ENCODE measurements around the gene RFLNA. TPM values are rescaled to one million over a fixed set of nuclear protein-coding genes. Genes with fewer than 3 reads are reported as not detected.

Gene RFLNA
- polyA plus RNA-seq, 2 donors = 0.14 to 0.28 TPM

- 79 to 80% methylated on average over 14 of the region's 14 CpGs for WGBS, 2 donors
- peaks cover 5 to 62% of the 10 kb centered on the region in 2 donors for H3K36me3 ChIP-seq (ENCODE audit: control insufficient read depth in 2 of 2, insufficient read depth in 2 of 2, low read length in 1 of 2)
- peaks cover 10 to 14% of the 10 kb centered on the region in 2 donors for H3K9me3 ChIP-seq (ENCODE audit: control insufficient read depth in 2 of 2, insufficient read depth in 1 of 2, low read depth in 1 of 2, low read length in 1 of 2)
- peaks cover 0 to 2% of the 10 kb centered on the region in 2 donors for H3K4me1 ChIP-seq (ENCODE audit: control insufficient read depth in 2 of 2, insufficient read depth in 2 of 2, low read length in 1 of 2)
- no peaks in the 10 kb centered on the region for H3K27me3 ChIP-seq (ENCODE audit: control insufficient read depth in 1 of 2, insufficient read depth in 2 of 2, low read length in 2 of 2)
- H3K27ac ChIP-seq (ENCODE audit: low read depth in 2 of 2, low read length in 1 of 2) = no peak overlapping the region
- H3K4me3 ChIP-seq (ENCODE audit: low read depth in 1 of 2, low read length in 2 of 2) = no peak overlapping the region
These were observed 33.7 kb downstream of the RFLNA start for GRCh38 chr12:124328636-124329035.

DNA sequence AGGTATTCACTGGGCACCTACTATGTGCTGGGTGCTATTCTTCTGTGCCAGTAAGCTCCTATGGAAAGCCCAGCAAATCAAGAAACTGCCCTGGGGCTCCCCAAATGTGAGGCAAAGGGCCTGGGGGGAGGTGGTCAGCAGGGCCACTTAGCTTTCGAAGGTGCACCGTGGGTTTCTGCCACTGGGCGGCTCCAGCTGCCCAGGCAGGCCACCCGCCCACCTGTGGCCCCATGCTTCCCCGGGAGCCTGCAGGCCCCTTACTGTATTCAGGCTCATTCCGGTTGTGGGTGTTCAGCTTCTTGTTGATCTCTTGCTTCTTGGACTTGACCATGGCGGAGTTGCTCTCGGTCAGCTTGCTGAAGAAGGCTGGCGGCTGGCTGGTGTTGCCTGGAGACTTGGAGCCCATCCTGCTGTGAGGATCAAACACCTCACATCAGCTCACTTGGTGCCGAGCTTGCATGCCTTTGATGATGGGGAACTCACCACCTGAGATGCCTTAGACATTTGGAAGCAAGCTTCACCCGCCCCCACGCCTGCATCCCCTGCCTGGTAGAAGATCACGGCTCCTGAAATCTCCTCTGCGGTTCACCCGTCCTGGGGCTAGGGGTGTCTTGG lies 37.3 kb downstream of the RFLNA start:
- 90 to 91% methylated on average over 15 of the region's 15 CpGs for WGBS, 2 donors
- H3K27ac ChIP-seq (ENCODE audit: low read depth in 2 of 2, low read length in 1 of 2) = no peak overlapping the region
- H3K4me1 ChIP-seq (ENCODE audit: control insufficient read depth in 2 of 2, insufficient read depth in 2 of 2, low read length in 1 of 2) = peaks cover 0 to 2% of the 10 kb centered on the region in 2 donors
- no peak overlapping the region for H3K4me3 ChIP-seq (ENCODE audit: low read depth in 1 of 2, low read length in 2 of 2)
- H3K27me3 ChIP-seq (ENCODE audit: control insufficient read depth in 1 of 2, insufficient read depth in 2 of 2, low read length in 2 of 2) = no peaks in the 10 kb centered on the region
- H3K9me3 ChIP-seq (ENCODE audit: control insufficient read depth in 2 of 2, insufficient read depth in 1 of 2, low read depth in 1 of 2, low read length in 1 of 2) = no peaks in the 10 kb centered on the region
- peaks cover 11 to 63% of the 10 kb centered on the region in 2 donors for H3K36me3 ChIP-seq (ENCODE audit: control insufficient read depth in 2 of 2, insufficient read depth in 2 of 2, low read length in 1 of 2)

DNA sequence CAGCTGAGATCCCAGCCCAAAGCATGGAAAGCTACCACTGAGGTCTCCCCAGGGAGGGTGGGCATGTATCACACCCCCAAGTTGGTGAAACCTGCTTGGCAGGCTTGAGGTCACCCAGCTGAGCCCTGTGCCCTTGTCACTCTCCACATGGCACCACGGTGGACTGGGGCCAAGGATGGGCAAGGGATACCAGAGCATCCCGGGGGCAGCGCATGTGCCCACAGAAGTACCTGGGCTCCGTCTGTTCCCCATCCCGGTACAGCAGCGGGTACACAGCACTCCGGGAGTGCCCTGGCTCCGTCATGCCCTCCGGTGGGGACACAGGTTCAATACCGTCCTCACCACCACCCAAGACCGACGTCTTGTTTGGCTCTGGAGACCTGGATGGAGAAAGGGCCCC lies 38.0 kb downstream of the RFLNA start:
- Histone ChIP-seq H3K36me3 (ENCODE audit: control insufficient read depth in 2 of 2, insufficient read depth in 2 of 2, low read length in 1 of 2) (peaks cover 11 to 69% of the 10 kb centered on the region in 2 donors), H3K4me3 (ENCODE audit: low read depth in 1 of 2, low read length in 2 of 2) (no peak overlapping the region)
- WGBS, 2 donors = 89 to 91% methylated on average over 12 of the region's 12 CpGs

GRCh38 chr12:124333724-124334123 lies 38.8 kb downstream of the RFLNA start:
- Histone ChIP-seq H3K4me3 (ENCODE audit: low read depth in 1 of 2, low read length in 2 of 2) (no peak overlapping the region), H3K9me3 (ENCODE audit: control insufficient read depth in 2 of 2, insufficient read depth in 1 of 2, low read depth in 1 of 2, low read length in 1 of 2) (no peaks in the 10 kb centered on the region), H3K4me1 (ENCODE audit: control insufficient read depth in 2 of 2, insufficient read depth in 2 of 2, low read length in 1 of 2) (no peaks in the 10 kb centered on the region), H3K27me3 (ENCODE audit: control insufficient read depth in 1 of 2, insufficient read depth in 2 of 2, low read length in 2 of 2) (no peaks in the 10 kb centered on the region), H3K27ac (ENCODE audit: low read depth in 2 of 2, low read length in 1 of 2) (no peak overlapping the region), H3K36me3 (ENCODE audit: control insufficient read depth in 2 of 2, insufficient read depth in 2 of 2, low read length in 1 of 2) (peaks cover 11 to 63% of the 10 kb centered on the region in 2 donors)
- WGBS, 2 donors = 86 to 87% methylated on average over 20 of the region's 20 CpGs

More for the DNA sequence above, 38.0 kb downstream of the RFLNA start:
- no peaks in the 10 kb centered on the region for H3K27me3 ChIP-seq (ENCODE audit: control insufficient read depth in 1 of 2, insufficient read depth in 2 of 2, low read length in 2 of 2)
- H3K4me1 ChIP-seq (ENCODE audit: control insufficient read depth in 2 of 2, insufficient read depth in 2 of 2, low read length in 1 of 2) = peaks cover 0 to 2% of the 10 kb centered on the region in 2 donors
- no peaks in the 10 kb centered on the region for H3K9me3 ChIP-seq (ENCODE audit: control insufficient read depth in 2 of 2, insufficient read depth in 1 of 2, low read depth in 1 of 2, low read length in 1 of 2)
- H3K27ac ChIP-seq (ENCODE audit: low read depth in 2 of 2, low read length in 1 of 2) = no peak overlapping the region

- peaks cover 11 to 63% of the 10 kb centered on the region in 2 donors for H3K36me3 ChIP-seq (ENCODE audit: control insufficient read depth in 2 of 2, insufficient read depth in 2 of 2, low read length in 1 of 2)
- no peaks in the 10 kb centered on the region for H3K4me1 ChIP-seq (ENCODE audit: control insufficient read depth in 2 of 2, insufficient read depth in 2 of 2, low read length in 1 of 2)
- 93 to 94% methylated on average over 16 of the region's 16 CpGs for WGBS, 2 donors
- no peaks in the 10 kb centered on the region for H3K9me3 ChIP-seq (ENCODE audit: control insufficient read depth in 2 of 2, insufficient read depth in 1 of 2, low read depth in 1 of 2, low read length in 1 of 2)
- no peak overlapping the region for H3K27ac ChIP-seq (ENCODE audit: low read depth in 2 of 2, low read length in 1 of 2)
- H3K4me3 ChIP-seq (ENCODE audit: low read depth in 1 of 2, low read length in 2 of 2) = no peak overlapping the region
- no peaks in the 10 kb centered on the region for H3K27me3 ChIP-seq (ENCODE audit: control insufficient read depth in 1 of 2, insufficient read depth in 2 of 2, low read length in 2 of 2)
These were observed 39.4 kb downstream of the RFLNA start for GRCh38 chr12:124334266-124334665.

GRCh38 chr12:124334976-124335375 lies 40.1 kb downstream of the RFLNA start:
- WGBS, 2 donors = 86 to 90% methylated on average over 14 of the region's 14 CpGs
- no peak overlapping the region for H3K4me3 ChIP-seq (ENCODE audit: low read depth in 1 of 2, low read length in 2 of 2)
- no peaks in the 10 kb centered on the region for H3K9me3 ChIP-seq (ENCODE audit: control insufficient read depth in 2 of 2, insufficient read depth in 1 of 2, low read depth in 1 of 2, low read length in 1 of 2)
- H3K4me1 ChIP-seq (ENCODE audit: control insufficient read depth in 2 of 2, insufficient read depth in 2 of 2, low read length in 1 of 2) = no peaks in the 10 kb centered on the region
- no peak overlapping the region for H3K27ac ChIP-seq (ENCODE audit: low read depth in 2 of 2, low read length in 1 of 2)
- no peaks in the 10 kb centered on the region for H3K27me3 ChIP-seq (ENCODE audit: control insufficient read depth in 1 of 2, insufficient read depth in 2 of 2, low read length in 2 of 2)
- H3K36me3 ChIP-seq (ENCODE audit: control insufficient read depth in 2 of 2, insufficient read depth in 2 of 2, low read length in 1 of 2) = peaks cover 11 to 62% of the 10 kb centered on the region in 2 donors

GRCh38 chr12:124335426-124336183 lies 40.7 kb downstream of the RFLNA start:
- 88 to 92% methylated on average over 19 to 21 of the region's 21 CpGs for WGBS, 2 donors
- Histone ChIP-seq H3K27me3 (ENCODE audit: control insufficient read depth in 1 of 2, insufficient read depth in 2 of 2, low read length in 2 of 2) (no peaks in the 10 kb centered on the region), H3K9me3 (ENCODE audit: control insufficient read depth in 2 of 2, insufficient read depth in 1 of 2, low read depth in 1 of 2, low read length in 1 of 2) (no peaks in the 10 kb centered on the region), H3K36me3 (ENCODE audit: control insufficient read depth in 2 of 2, insufficient read depth in 2 of 2, low read length in 1 of 2) (peaks cover 13 to 63% of the 10 kb centered on the region in 2 donors), H3K4me1 (ENCODE audit: control insufficient read depth in 2 of 2, insufficient read depth in 2 of 2, low read length in 1 of 2) (no peaks in the 10 kb centered on the region), H3K4me3 (ENCODE audit: low read depth in 1 of 2, low read length in 2 of 2) (no peak overlapping the region), H3K27ac (ENCODE audit: low read depth in 2 of 2, low read length in 1 of 2) (no peak overlapping the region)

- WGBS, 2 donors = 94% methylated on average over 11 to 12 of the region's 12 CpGs
- peaks cover 16 to 63% of the 10 kb centered on the region in 2 donors for H3K36me3 ChIP-seq (ENCODE audit: control insufficient read depth in 2 of 2, insufficient read depth in 2 of 2, low read length in 1 of 2)
- H3K27me3 ChIP-seq (ENCODE audit: control insufficient read depth in 1 of 2, insufficient read depth in 2 of 2, low read length in 2 of 2) = no peaks in the 10 kb centered on the region
- no peak overlapping the region for H3K4me3 ChIP-seq (ENCODE audit: low read depth in 1 of 2, low read length in 2 of 2)
- H3K4me1 ChIP-seq (ENCODE audit: control insufficient read depth in 2 of 2, insufficient read depth in 2 of 2, low read length in 1 of 2) = no peaks in the 10 kb centered on the region
- no peak overlapping the region for H3K27ac ChIP-seq (ENCODE audit: low read depth in 2 of 2, low read length in 1 of 2)
- H3K9me3 ChIP-seq (ENCODE audit: control insufficient read depth in 2 of 2, insufficient read depth in 1 of 2, low read depth in 1 of 2, low read length in 1 of 2) = no peaks in the 10 kb centered on the region
These were observed 41.2 kb downstream of the RFLNA start for GRCh38 chr12:124336184-124336437.

DNA sequence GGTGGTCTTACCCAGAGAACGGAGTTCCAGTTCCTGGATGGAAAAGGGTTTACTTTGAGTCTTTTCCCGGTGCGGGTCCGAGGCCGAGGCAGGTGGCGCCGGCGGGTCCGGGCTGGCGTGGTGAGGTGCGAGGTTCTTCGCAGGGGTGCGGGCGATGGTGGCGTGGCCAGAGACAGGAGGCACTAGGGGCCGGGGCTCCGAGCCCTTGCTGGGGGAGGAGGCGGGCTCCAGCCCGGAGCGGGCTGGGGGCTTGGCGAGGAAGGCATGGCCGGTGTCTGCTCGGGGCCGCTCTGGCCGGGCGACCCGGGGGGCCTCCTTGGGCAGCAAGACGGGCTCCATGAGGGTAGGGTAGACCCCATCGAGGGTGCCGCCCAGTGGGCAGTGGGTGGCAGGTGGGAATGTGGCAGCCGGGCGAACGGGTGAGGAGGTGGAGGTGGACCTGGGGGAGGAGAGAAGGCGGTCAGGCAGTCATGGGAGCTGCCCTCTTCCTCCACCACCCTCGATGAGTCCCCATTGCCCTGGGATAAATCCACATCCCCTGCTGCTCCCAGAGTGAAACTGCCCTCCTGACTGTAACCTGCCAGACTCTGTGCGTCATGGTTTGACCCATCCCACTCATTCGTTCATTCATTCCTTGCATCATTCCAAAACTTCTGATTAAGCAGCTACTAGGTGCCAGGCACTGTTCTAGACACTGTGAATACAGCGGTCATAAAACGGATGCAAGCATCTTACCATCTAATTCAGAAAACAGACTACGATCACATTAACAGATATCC lies 42.0 kb downstream of the RFLNA start:
- Histone ChIP-seq H3K4me1 (ENCODE audit: control insufficient read depth in 2 of 2, insufficient read depth in 2 of 2, low read length in 1 of 2) (no peaks in the 10 kb centered on the region), H3K9me3 (ENCODE audit: control insufficient read depth in 2 of 2, insufficient read depth in 1 of 2, low read depth in 1 of 2, low read length in 1 of 2) (peaks cover 0 to 3% of the 10 kb centered on the region in 2 donors), H3K36me3 (ENCODE audit: control insufficient read depth in 2 of 2, insufficient read depth in 2 of 2, low read length in 1 of 2) (peaks cover 13 to 64% of the 10 kb centered on the region in 2 donors), H3K4me3 (ENCODE audit: low read depth in 1 of 2, low read length in 2 of 2) (no peak overlapping the region), H3K27me3 (ENCODE audit: control insufficient read depth in 1 of 2, insufficient read depth in 2 of 2, low read length in 2 of 2) (no peaks in the 10 kb centered on the region), H3K27ac (ENCODE audit: low read depth in 2 of 2, low read length in 1 of 2) (no peak overlapping the region)
- 95% methylated on average over 40 of the region's 40 CpGs for WGBS, 2 donors
